Activated T-cell treated with anti-CD3 and anti-CD28 coated beads for 24 hours (primary cell): ENCODE data around the gene MUC16.

Source experiments
- DNase-seq: peaks from one replicate; pipeline ENCODE4 v3.0.0-alpha.2; 2020; ENCODE audit warnings: low read depth

Gene MUC16

GRCh38 chr19:9009431-9009830, 778 bp downstream of the MUC16 start:
- DNase-seq, result no peak

GRCh38 chr19:9008667-9009066, 1.5 kb downstream of the MUC16 start:
- no peak for DNase-seq

DNA sequence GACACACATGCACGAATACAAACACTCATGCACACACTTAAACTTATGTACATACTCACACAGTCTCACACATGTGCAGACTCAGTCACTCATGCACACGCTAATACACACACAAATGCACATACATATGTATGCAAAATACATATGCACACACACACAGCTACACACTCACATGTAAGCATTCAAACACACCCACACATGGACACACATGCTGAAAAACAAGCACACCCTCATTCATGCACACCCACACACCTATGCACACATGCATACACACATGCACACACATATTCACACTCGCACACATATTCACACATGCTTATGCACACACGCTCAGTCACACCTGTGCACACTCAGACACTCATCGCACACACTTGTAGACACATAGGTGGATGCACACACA, 9.3 kb downstream of the MUC16 start:
- DNase-seq, result no peak

GRCh38 chr19:8988204-8988603, 22.0 kb downstream of the MUC16 start:
- no peak for DNase-seq

DNA sequence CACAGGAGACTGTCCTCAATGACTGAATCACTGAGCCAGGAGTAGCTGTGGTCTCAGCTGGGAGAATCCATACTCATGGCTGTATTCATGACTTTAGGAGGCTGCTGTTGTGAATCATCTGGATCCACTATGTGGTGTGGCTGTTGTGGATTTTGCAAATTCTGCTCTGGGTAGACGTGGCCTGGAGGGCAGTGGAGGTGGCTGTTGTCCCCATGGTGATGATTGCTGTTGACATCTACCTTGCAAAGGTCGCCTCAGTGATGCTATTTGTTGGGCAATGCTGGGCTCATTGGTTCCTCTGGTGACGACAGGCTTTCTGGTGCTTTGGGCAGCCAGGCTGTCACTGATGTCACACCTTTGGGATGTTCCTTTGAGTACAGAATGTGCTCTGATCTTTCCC, 23.9 kb downstream of the MUC16 start:
- DNase-seq, result no peak

DNA sequence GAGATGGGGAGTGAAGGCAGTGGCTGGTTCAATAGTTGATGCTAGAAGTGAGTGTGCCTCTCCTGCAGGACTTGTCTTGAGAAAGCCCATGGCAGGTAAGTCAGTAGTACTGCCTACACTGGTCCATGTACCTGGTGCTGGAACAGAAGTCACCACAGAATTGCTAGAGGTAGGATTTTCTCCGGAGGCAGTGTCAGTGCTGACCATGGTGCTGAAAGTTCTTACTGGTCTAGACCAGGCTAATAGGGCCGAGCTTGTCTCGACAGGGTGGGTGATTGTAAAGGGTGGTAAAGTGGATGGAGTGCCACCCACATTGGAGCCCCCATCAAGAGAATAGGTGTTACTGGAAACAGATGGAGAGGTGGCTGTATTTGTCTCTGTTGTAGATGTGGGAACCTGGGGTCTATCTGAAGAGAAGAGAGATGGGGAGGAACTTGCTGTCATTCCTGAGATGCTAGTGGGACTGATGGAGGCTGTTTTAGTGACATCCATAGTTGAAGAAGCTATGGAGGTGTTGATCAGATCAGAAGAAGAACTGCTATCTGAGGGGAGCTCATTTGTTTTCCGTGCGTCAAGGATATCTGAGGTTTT, 36.6 kb downstream of the MUC16 start:
- DNase-seq, result no peak

- no peak for DNase-seq
Observed at GRCh38 chr19:8965887-8966286, 44.3 kb downstream of the MUC16 start.
